GM19328 (cell line): Measurements from ENCODE around the gene PKN2.
A peak's percentile ranks its signal among the peaks of the same experiment; 100 is the strongest.
"Not testable (repeated sequence)": the region's sequence is repeated elsewhere in the genome, so short reads cannot be mapped to it uniquely, and the experiment has no call there.

Experiments
- ATAC-seq: cut with Tn5 transposase; IDR thresholded peaks from one replicate; pipeline ENCODE4 v1.9.1; 2021; ENCODE audit warnings: mild to moderate bottlenecking, moderate library complexity; ENCODE audit not compliant: unreplicated experiment

The PKN2 gene

DNA sequence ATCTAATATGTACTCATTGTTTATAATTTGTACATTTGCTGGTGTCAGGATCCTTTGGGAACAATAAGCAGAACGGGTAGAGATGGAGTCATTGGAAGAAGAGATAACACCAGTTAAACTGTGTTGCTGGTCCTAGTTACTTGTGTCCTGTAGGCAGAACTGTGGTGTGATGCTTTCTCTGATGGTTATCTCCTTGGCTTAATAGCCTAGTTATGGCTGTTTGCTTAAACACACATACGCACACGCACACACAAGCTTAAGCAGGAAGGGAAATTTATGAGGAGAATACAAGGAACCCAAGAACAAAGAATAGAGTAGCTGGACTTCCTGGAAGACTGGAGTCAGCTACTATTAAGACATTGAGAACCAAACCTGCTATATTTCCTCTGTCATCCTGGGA, 5.7 kb upstream of the PKN2 start:
- ATAC-seq = no peak

DNA sequence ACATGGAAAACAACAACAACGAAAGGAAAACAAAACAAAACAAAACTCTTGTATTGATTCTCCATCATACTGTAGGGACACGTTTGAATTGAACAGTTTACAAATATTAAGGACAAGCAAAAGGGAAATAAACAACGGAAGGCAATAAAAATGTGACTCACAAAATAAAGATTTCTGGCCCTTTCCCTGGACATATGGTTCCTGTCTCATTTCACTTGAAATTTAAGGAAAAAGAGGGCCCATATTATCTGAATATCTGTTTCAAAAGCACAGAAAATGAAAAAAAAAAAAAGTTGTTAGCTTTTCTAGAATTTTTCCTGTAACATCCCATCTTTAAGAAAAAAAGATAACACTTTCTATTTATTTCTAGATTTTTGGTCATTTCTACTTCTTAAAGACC, 3.6 kb upstream of the PKN2 start:
- no peak for ATAC-seq

DNA sequence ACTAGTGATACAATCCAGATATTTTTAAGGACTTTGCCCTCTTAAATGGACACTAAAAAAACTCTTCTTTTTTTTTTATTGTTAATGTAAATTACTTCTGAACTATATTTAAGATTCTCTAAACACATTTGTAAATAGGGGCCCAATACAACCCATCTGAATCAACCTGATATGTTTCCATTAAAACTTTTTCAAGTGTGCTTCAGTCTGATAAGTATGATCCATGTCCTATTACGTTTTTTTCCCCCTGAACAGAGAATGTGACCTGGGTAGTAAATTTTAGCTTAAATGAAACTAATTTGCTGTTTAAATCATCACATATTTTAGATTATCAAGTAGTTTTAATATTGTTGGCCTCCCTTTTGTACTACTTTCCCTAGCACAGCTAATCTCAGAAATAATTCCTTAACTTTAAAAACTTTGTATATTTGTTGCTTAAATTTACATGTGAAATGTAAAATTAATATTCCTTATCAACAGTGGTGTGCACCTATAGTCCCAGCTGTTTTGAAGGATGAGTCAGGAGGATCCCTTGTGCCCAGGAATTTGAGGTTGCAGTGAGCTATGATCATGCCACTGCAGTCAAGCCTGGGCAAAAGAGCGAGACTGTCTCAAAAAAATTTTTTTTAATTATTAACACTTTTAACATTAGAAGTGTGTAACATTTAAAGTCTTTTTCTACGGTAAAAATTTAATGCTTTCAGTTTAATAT, 3.0 kb upstream of the PKN2 start:
- ATAC-seq = no peak

DNA sequence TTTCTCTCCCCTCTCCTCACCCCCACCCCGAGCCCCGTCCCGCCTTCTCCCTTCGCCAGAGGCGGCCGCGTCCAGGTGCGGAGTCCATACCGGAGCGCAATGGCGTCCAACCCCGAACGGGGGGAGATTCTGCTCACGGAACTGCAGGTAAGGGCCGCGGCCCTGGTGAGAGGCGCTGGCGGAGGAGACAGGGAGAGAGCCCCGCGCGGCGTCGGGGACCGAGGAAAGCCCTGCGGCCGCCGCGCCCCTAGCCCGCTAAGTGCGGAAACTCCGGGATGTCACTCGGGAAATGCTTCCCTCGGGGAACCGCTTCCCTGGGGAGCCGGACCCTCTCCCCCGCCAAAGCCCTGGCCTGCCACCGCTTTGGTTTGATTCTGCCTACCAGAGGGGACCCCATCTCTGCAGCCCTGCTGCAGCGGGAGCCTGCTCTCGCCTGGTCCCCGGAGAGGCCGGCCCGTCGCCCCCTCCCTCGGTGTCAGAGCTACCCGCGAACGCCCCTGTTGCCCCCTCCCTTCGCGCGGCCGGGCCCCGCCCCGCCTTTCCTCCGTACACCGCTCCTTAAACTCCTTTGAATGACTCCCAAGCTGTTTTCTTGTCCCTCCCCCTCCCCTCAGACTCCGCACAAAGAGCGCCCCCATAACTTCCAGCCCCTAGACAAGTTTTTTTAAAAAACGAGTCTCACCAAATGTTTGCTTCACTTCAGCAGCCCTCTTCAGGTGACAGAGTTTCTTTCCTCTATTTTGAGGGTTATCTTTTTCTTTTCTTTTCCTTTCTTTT, 597 bp downstream of the PKN2 start:
- peak; percentile 34 for ATAC-seq

DNA sequence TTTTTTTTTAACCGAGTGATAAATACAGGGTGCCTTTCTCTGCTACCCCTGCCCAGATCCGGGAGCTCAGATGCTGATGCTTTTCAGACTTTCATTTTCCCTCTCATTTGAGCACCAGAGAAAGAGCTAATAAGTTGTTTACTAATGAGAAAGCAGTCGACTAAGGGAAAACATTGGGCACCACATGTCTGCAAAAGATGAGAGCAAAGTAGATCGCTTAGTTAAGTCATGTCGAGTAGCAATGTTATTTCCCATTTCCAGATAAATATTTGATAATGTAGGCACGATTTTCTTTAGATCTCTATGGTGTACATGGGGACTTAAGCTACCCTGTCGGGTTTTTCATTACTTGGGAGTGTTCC, 1.2 kb downstream of the PKN2 start:
- ATAC-seq = no peak

DNA sequence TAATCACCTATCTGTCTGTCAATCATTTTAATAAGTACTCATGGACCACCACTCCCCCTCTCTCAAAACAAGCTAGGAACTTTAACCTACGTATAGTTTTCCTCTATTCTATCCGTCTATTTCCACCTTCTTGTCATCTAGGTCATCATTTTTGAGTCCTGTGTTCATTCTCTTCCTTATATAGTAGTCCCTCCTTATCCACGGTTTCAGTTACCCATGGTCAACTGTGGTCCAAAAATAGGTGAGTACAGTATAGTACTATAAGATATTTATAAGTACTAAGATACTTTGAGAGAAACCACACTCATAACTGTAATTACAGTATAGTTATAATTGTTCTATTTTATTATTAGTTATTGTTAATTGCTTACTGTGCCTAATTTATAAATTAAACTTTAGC, 7.5 kb downstream of the PKN2 start:
- ATAC-seq = no peak

DNA sequence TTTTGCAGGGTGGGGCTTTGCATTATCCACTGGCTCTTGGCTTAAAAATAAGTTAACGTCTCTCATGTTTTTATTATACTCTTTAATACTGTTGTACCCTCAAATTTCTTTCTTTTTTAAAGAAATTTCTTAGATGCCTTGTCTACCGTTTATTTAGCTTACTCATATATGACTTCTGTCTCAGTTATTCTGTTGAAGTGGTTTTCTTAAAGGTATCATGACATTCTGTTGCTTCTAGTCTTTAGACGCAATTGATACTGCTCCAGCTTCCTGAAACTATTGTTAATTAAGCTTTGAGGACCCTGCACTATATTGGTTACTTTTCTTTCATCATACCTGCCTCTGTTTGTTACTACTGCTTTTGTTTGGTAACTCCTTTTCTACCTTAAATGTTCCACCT, 11.7 kb downstream of the PKN2 start:
- no peak for ATAC-seq

DNA sequence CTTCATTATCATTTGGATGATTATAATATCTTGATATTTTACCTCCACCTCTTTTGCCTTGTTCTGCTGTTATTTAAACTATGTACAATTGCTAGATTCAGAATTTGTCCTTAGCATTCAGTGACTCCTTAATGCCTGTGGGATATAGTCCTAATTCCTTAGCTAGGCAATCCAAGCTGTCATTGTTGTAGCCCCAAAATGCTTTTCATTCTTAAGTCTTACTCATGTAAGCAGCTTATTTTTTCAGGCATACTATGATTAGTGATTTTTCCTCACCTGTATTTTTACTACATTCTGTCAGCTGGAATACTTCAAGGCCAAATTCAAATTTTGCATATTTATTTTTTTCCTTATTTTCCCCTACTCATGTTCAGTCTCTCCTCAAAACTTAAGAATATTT, 13.4 kb downstream of the PKN2 start:
- no peak for ATAC-seq

DNA sequence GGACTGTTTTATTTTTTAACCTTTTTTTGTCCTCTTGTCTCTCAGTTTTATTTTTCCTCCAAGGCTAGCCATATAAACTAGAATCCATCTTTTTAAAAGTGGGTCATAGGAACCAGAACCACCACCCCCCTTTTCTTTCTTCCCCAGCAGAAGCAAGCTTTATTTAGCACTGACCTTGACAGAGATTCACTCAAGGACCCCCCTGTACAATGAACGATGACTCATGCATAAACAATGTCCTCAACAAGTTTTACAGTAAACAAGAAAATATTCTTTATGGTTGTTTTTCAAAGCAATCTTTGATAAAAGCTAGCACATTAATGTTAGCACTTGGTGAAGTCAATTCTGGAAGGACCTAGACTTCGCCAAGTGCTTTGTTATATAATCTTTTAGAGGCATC, 14.1 kb downstream of the PKN2 start:
- no peak for ATAC-seq

DNA sequence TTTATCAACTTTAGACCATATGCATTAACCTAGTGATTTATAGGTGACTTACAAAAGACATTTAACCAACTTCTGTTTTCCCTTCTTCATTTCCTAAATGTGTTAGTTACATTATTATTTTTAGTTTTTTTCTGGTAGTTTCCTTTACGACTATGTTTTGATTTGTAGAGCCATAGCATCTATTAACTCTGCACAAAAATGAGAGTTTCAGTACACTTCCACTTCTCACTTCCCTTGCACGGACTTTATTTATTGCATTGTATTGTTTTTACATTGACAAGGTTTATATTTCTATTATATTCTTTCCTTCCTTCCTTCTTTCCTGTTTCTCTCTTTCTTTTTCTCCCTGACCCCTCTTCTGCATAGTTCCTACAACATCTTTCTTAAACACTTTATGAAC, 14.7 kb downstream of the PKN2 start:
- no peak for ATAC-seq

DNA sequence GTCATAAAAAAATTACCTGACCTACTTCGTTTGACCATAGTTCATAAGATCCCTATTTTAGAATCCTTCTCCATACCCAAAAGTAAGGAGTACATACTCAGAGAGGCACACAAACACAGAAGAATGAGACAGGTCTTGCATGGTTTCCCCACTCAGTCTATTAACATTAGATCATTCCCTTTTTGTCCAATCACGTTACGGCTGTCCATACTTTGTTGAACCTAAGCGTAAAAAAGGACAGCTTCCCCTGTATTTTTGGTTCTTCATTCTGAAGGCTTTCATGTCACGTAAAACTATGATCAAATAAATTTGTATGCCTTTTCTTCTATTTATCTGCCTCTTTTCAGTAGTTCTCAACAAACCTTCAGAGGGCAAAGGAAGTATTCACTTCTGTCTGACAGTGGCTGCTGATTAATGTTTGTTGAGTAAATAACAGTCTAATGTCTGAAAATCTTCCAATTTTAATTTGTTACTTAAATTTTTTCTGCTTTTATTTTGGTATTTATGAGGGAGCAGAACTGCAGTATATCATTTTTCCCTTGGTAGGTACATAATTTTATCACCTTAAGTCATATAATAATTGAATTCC, 16.4 kb downstream of the PKN2 start:
- ATAC-seq = no peak

DNA sequence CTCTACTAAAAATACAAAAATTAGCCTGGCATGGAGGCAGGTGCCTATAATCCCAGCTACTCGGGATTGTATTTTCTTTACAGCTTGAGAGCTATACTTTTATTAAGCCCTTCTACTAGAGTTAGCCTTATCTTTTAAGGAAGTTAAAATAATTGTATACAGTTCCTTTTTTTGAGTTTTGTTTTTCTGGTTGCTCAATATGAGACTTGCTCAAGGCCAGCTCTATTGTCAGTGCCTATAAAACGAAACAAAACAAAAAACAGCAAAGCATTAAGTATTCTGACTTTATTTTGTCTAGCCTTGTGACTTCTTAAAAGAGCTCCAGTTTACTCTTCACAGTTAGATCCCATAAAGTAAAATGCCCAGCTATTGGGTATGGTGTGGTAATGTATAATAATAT, 17.2 kb downstream of the PKN2 start:
- ATAC-seq = peak; percentile 87

DNA sequence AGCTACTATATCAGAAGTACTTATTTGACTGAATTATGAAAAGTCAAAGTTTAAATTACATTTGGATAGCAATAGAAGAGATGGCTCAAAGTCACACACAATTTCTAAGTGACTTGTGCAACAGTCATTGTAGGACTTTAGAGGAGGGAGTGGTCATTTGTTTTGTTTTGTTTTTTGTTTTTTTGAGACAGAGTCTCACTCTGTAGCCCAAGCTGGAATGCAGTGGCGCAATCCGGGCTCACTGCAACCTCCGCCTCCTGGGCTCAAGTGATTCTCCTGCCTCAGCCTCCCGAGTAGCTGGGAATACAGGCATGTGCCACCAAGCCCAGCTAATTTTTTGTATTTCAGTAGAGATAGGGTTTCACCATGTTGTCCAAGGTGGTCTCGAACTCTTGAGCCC, 17.7 kb downstream of the PKN2 start:
- ATAC-seq = not testable (repeated sequence)

DNA sequence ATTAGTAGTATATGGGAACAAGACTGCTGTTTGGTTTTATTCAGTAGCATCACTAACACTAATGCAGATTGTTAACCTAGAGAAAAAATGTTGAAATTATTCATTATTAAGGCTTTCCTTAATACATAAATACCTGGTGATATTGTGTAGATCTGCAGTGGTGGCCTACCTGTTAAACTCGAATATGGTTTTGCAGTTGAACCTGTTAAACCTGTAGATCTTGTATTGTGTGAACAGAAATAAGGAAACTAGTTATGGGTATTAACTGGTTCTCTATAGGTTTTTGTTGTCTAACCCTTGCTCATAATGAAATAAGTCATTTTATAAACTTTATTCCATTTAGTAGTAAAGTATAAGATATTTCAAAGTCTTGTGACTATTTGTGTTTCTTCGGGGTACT, 23.9 kb downstream of the PKN2 start:
- no peak for ATAC-seq

DNA sequence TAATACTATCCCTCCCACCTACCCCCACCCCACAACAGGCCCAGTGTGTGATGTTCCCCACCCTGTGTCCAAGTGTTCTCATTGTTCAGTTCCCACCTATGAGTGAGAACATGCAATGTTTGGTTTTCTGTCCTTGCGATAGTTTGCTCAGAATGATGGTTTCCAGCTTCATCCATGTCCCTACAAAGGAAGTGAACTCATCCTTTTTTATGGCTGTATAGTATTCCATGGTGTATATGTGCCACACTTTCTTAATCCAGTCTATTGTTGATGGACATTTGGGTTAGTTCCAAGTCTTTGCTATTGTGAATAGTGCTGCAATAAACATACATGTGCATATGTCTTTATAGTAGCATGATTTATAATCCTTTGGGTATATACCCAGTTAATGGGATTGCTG, 28.8 kb downstream of the PKN2 start:
- ATAC-seq = not testable (repeated sequence)

DNA sequence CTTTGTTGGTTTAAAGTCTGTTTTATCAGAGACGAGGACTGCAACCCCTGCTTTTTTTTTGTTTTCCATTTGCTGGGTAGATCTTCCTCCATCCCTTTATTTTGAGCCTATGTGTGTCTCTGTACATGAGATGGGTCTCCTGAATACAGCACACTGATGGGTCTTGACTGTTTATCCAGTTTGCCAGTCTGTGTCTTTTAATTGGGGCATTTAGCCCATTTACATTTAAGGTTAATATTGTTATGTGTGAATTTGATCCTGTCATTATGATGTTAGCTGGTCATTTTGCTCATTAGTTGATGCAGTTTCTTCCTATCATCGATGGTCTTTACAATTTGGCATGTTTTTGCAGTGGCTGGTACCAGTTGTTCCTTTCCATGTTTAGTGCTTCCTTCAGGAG, 32.5 kb downstream of the PKN2 start:
- not testable (repeated sequence) for ATAC-seq

DNA sequence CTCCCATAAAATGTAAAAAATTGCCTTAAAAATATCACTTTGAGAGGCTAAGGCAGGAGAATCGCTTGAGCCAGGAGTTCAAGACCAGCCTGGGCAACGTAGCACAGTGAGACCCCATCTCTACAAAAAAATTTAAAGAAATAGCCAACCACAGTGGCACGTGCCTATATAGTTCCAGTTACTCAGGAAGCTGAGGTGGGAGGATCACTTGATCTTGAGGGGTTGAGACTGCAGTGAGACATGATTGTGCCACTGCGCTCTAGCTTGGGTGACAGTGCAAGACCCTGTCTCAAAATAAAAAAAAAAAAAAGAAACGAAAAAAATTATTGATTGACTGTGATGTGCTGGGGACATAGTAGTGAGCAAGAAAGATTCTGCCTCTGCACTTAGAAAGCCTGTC, 38.4 kb downstream of the PKN2 start:
- no peak for ATAC-seq

DNA sequence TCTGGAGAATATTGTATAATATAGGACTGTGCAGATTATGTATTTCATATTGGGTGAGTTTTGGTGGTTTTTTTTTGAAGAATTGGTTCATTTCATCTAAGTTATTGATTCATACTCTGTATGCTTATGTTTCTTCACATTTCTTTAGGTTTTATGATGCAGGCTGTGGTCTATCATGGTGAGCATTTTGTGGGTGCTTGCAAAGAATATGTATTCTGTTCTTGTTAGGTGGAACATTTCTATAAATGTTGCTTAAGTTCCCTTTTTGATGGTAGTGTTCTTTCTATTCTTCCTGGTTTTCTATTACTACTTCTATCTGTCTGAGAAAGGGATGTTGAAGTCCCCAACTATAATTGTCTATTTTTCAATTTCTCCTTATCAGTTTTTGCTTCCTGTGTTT, 42.6 kb downstream of the PKN2 start:
- ATAC-seq = no peak

DNA sequence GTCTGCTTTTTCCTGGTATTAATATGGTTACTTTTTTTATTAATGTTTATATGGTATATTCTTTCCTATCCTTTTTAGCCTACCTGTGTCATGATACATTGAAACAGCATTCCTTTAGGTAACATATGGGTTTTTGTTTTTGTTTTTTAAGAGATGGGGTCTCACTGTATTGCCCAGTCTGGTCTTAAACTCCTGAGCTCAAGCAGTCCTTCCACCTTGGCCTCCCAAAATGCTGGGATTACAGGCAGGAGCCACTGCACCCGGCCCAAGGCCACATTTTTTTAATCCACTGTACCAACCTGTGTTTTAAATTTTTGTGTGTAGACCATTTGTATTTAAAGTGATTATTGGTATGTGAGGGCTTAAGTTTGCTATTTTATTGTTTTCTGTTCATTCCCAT, 43.1 kb downstream of the PKN2 start:
- ATAC-seq = no peak

DNA sequence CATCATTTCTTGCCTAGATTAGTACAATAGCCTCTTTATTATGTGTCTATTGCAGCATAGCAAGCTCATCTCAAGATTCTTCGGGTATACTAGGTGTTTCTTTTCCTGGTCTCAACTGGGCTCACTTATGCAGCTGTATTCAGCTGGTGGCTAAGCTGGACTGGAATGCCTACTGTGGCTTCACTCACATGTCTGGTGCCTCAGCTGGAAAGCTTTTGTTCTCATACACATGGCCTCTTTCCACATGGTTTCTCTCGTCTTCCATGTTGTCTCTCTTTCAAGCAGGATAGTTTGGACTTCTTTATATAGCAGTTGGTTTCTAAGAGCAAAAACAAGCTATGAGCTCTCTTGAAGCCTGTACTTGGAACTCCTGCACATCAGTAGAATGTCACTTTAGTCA, 45.2 kb downstream of the PKN2 start:
- no peak for ATAC-seq

DNA sequence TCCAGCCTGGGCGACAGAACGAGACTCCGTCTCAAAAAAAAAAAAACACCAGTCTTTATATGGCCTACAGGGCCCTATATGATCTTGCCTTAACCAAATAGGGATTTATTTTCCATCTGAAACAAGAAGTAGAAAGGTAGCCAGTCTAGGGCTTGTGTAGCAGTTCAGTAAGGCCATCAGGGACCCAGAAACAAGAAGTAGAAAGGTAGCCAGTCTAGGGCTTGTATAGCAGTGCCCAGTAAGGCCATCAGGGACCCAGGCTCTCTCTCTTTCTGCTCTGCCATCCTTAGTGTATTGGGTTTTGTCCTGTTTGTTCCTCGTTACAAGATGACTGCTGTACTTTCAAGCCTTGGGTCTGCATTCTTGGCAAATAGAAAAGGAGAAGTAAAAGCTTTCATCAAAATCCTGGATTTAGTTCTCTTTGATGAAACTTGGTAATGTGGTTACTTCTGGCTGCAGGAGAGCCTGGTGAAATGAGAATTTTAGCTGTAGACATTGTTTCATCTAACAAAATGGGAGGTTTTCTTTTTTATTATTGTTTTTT, 46.1 kb downstream of the PKN2 start:
- no peak for ATAC-seq

DNA sequence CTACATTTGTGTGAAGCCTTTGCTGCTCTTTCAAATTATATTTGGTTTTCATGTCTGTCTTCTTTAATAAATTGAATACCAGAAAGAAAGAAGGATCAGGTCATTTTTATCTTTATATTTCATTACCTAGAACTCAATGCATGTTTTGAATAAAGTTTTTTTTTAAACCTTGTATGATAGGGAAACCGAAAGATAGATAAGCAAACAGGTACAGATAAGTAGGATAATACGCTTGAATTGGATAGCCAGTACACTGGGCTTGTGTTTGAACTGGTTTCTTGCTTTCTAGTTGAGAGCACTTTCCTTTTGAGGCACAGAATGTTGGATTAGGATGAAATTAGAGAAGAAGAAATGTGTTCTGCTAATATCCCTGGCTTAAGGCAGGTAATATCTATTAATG, 46.9 kb downstream of the PKN2 start:
- no peak for ATAC-seq
